ENCODE data around the gene DYTN.
A peak's percentile ranks its signal among the peaks of the same experiment; 100 is the strongest.

DYTN gene

DNA sequence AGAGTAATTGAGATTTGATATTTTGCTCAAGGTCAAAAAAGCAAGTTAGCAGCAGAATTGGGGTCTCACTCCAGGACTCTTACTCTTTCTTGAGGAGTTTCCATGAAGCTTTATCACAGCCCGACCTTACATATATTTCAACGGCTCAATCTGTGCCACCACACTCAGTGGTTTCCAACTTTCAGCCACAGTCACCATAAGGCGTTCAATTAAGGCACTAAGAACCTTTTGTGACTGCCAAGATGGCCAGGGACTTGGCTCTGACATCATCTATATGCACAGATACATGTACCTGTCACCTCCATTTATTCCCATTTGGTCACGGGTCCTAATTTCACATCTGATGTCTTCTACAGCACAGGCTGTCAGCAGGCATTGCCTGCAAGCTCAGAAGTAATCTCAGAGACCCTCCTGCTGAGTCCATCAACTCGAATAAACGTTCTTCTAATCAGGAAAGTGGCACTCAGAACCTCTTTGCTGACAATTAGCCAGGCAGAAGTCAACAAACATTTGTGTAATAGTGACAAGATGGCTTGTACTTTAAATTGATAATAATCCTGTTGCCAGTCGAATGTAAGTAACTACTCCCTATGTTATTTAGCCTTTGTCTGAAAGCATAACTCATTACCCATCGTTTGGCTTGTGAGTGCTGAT, 16.1 kb downstream of the DYTN start:
- TF ChIP-seq, protein P1, sequence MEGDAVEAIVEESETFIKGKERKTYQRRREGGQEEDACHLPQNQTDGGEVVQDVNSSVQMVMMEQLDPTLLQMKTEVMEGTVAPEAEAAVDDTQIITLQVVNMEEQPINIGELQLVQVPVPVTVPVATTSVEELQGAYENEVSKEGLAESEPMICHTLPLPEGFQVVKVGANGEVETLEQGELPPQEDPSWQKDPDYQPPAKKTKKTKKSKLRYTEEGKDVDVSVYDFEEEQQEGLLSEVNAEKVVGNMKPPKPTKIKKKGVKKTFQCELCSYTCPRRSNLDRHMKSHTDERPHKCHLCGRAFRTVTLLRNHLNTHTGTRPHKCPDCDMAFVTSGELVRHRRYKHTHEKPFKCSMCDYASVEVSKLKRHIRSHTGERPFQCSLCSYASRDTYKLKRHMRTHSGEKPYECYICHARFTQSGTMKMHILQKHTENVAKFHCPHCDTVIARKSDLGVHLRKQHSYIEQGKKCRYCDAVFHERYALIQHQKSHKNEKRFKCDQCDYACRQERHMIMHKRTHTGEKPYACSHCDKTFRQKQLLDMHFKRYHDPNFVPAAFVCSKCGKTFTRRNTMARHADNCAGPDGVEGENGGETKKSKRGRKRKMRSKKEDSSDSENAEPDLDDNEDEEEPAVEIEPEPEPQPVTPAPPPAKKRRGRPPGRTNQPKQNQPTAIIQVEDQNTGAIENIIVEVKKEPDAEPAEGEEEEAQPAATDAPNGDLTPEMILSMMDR (IDR thresholded peaks at IDR 0.05; ENCODE audit: low read depth, low read length) = no peak
- no peak overlapping the region for H3K4me3 ChIP-seq (ENCODE audit: low read depth, low read length)
- in situ Hi-C loops (cut with HindIII; ENCODE audit: low sequenced_read_pairs) = no loop called here
- no peak for DNase-seq (ENCODE audit: low read depth, low spot score)

DNA sequence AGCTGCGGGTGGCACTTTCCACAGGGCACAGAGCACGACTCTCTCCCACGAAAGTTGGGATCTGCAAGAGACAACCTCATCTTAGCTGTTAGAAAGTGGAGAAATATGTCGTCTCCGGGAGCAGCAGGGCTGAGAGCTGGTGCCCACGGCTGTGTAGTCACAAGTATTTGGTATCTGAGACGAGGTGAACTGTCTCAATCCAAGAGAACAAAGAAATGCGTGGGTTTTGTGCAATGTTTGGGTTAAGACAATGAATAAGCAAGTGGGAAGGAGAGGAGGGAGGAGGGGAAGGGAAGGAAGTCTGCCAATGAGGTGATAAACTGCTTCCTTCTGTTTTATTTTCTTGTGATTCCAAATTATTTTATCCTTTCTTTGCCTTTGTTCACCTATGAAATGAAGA, 18.0 kb downstream of the DYTN start:
- no peak overlapping the region for H3K4me3 ChIP-seq (ENCODE audit: low read depth, low read length)
- in situ Hi-C loops (cut with HindIII; ENCODE audit: low sequenced_read_pairs) = no loop called here
- DNase-seq (ENCODE audit: low read depth, low spot score) = no peak
- TF ChIP-seq, protein P1 (IDR thresholded peaks at IDR 0.05; ENCODE audit: low read depth, low read length) = no peak

DNA sequence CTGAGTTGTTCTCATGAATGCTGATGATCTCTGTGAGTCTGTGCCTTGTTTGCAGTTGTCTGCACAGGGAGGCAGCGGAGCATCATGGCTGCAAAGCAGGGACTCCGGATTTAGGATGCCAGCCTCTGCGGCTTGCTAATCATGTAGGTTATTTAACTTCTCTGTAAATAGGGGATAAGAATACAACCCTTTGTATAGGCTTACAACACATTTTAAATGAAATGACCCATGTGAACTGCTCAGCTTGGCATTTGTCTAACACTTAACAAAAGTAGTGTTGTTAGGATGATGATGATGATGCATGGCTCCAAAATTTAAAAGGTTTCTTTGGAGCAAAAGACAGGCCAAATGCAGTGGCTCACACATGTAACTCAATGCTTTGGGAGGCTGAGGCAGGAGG, 19.4 kb downstream of the DYTN start:
- TF ChIP-seq, protein P1 (IDR thresholded peaks at IDR 0.05; ENCODE audit: low read depth, low read length) = no peak
- DNase-seq (ENCODE audit: low read depth, low spot score) = no peak
- in situ Hi-C loops (cut with HindIII; ENCODE audit: low sequenced_read_pairs) = no loop called here
- H3K4me3 ChIP-seq (ENCODE audit: low read depth, low read length) = no peak overlapping the region

DNA sequence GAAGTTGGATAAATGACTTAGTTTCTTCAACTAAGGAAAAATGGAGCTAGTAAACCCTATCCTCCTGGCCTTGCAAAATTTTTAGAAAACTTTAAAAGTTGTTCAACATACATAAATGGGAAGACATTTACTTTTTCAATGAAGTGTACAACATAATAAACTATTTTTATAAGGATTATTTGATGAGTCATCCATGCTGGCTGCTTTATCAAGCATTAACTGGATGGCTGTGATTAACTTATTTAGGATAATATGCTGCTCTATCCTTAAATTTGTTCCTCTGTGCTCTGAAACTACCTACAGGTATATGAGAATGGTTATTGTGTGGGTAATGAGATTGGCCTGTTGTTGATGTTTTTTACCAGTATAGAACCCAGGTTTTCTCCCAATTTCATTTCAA, 21.3 kb downstream of the DYTN start:
- in situ Hi-C loops (cut with HindIII; ENCODE audit: low sequenced_read_pairs) = no loop called here
- TF ChIP-seq, protein P1 (IDR thresholded peaks at IDR 0.05; ENCODE audit: low read depth, low read length) = no peak
- no peak overlapping the region for H3K4me3 ChIP-seq (ENCODE audit: low read depth, low read length)

DNA sequence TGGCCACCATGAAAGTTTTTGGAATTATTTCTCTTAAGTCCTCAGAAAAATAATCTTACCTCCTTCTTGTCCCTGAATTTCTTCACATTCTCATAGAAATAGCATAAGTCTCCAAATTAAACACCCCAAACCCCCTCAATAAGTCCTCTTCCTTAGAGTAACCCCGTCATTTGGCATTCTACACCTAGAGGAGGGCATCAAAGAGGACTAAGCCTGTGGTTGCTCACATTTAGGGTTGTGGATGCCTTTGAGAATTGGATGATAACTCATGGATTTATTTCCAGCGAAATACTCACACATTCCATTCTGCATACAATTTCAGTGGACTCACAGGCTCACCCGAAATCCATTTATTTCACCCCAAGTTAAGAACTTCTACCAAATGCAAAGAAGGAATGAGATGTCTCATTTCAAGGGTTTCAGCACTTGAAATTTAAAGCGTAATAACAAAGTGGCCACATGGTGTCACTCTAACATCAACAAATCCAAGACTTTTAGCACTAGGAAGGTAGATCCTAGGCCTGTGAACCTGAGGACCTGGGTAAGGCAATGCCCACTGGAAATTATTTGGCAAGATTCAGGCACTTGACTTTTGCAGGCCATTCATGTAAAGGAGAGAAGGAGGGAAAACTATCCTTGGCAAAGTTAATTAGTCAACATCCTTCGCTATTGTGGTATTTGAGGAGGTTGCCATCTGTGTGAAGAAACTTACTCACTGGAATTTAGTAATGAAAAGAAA, 24.6 kb downstream of the DYTN start:
- peak; percentile 66 for DNase-seq (ENCODE audit: low read depth, low spot score)

More for the DNA sequence above, 21.3 kb downstream of the DYTN start:
- no peak for DNase-seq (ENCODE audit: low read depth, low spot score)

DNA sequence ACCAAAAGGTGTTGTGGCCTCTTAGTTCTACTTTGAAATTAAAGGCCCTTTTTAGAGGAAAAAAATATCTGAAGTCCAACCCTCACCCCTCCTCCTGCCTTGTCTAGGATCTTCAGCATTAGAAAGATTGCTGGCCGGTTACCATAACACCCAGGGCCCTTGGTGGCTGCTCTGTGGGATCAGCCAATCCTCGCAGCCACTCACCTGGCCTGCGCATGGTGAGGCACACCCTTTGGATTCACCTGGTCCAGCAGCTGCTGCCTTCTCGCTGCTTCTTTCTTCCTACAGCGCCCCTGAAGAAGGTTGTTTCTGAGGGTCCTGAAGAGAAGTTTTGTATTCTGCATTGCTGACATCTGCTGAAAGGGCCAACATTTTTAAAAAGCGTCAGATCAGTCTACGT, 25.2 kb downstream of the DYTN start:
- in situ Hi-C loops (cut with HindIII; ENCODE audit: low sequenced_read_pairs) = no loop called here
- TF ChIP-seq, protein P1 (IDR thresholded peaks at IDR 0.05; ENCODE audit: low read depth, low read length) = no peak
- H3K4me3 ChIP-seq (ENCODE audit: low read depth, low read length) = no peak overlapping the region
- no peak for DNase-seq (ENCODE audit: low read depth, low spot score)

More for the DNA sequence above, 24.6 kb downstream of the DYTN start:
- H3K4me3 ChIP-seq (ENCODE audit: low read depth, low read length) = no peak overlapping the region
- TF ChIP-seq, protein P1 (IDR thresholded peaks at IDR 0.05; ENCODE audit: low read depth, low read length) = peak; percentile 47
- in situ Hi-C loops (cut with HindIII; ENCODE audit: low sequenced_read_pairs) = no loop called here

Measured in astrocyte of the spinal cord (primary cell).